ENCODE data around the gene PHLDA2. TPM values are rescaled to one million over a fixed set of nuclear protein-coding genes. Genes with fewer than 3 reads are reported as not detected.

PHLDA2 gene
- total RNA-seq, 3 donors from 2014 or later: 2.0 to 2.3 TPM; not detected in 1

DNA sequence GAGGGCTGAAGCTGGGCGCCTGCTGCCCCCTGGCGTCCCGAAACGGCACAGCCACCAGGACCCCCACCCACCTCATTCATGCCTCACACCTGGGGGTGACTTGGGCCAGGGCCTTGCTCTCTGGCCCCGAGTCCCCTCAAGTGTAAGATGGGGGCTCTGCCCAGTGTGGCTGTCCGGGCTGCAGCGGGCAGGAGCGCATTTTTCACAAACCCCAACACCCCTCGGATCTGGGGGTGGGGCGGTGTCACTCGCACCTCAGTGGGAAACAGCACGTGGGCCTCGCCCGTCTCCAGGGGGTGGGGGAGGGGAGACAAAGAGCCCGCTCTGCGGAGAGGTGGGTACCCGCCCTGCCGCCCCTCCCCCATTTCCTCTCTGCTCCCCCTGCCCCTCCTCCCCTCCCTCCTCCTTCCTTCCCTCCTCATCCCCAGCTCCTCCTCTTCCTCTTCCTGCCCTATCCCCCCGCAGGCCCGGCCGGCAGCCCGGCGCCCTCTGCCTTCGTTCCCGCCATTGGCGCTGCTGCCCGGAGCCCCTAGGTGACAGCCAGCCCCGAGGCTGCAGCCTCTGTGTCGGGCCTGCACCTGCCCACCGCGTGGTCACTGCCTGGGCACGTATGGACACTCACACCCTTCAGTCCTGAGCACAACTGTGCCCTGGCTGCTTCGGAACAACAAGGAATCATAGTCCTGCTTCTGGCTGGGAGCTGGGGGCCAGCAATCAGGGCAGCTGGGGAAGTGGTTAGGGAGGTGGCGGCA is 36.8 kb downstream of the PHLDA2 start:
- intact Hi-C loops (cut with DNase I; ENCODE audit: low total_unique reads): loop anchor here (5.0 kb wide), 1 partner anchor 460 kb away; no protein-coding TSS in a partner anchor

GRCh38 chr11:2891326-2892214 is 37.6 kb downstream of the PHLDA2 start:
- H3K4me3 ChIP-seq: peak overlapping the region; percentile 36 to 76 (median 50)
- H3K4me1 ChIP-seq: peaks cover 8 to 20% of the 10 kb centered on the region in 2 donors
- H3K27me3 ChIP-seq: no peaks in the 10 kb centered on the region
- H3K36me3 ChIP-seq: no peaks in the 10 kb centered on the region
- H3K27ac ChIP-seq: peak overlapping the region; percentile 54 to 87
- no peak for DNase-seq (ENCODE audit: low spot score in 2 of 2)
- no peak for TF ChIP-seq POLR2AphosphoS5 (IDR thresholded peaks at IDR 0.05)
- TF ChIP-seq CTCF (IDR thresholded peaks at IDR 0.05): no peak
- no peak for TF ChIP-seq POLR2A (IDR thresholded peaks at IDR 0.05)
- H3K9me3 ChIP-seq: no peaks in the 10 kb centered on the region
- intact Hi-C loops (cut with DNase I; ENCODE audit: low total_unique reads): loop anchor here (5.0 kb wide), 1 partner anchor 459 kb away; no protein-coding TSS in a partner anchor

More for the DNA sequence above, 36.8 kb downstream of the PHLDA2 start:
- no peak for DNase-seq (ENCODE audit: low spot score in 2 of 2)
- no peak for TF ChIP-seq POLR2AphosphoS5 (IDR thresholded peaks at IDR 0.05)
- TF ChIP-seq POLR2A (IDR thresholded peaks at IDR 0.05): no peak
- TF ChIP-seq CTCF (IDR thresholded peaks at IDR 0.05): peak; percentile 88 to 93 (median 89)
- Histone ChIP-seq H3K9me3 (no peaks in the 10 kb centered on the region), H3K36me3 (no peaks in the 10 kb centered on the region), H3K27ac (peak overlapping the region; percentile 31 to 87), H3K27me3 (no peaks in the 10 kb centered on the region), H3K4me3 (peak overlapping the region; percentile 36 to 76 (median 50)), H3K4me1 (peaks cover 8 to 20% of the 10 kb centered on the region in 2 donors)

DNA sequence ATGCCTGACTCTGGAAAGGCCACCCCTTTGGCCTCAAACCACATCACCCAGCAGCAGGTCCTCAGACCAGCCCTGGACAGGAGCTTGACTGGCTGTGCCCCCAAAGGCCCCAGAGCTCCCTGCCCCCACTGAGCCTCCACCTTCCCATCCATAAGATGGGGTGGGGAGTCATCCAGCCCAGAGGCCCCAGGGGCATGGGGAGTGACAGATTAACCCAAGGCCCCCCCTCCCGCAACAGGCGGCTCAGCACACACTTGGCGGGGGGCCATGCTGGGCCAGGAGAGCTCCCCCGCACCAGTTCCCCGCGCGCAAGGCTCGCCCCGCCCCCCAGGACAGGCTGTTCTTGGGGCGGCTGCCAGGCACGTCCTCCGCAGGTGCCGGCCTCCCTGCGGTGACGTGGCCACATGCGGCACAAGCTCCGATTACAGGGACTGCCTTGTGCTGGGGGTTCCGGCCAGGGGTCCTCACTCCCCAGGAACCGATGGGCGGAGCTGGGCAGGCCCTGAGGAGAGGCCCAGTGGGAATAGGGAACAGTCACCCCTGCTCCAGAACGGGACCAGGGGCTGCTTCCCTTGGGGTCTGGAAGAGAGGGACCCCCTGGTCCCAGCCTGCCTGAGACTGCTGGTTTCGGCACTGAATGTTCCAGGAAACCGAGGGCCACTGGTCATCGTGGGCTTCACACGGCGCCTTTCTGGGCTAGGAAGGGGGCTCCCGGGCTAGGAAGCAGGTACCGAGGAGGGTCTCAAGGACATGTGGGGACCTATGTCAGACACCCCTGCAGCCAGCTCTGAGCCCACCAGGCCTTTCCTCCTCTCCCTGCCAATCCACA is 38.5 kb downstream of the PHLDA2 start:
- intact Hi-C loops (cut with DNase I; ENCODE audit: low total_unique reads): loop anchor here (5.0 kb wide), 1 partner anchor 458 kb away; no protein-coding TSS in a partner anchor
- Histone ChIP-seq H3K27me3 (no peaks in the 10 kb centered on the region), H3K9me3 (no peaks in the 10 kb centered on the region), H3K4me3 (peak overlapping the region in 2 of 3 donors; percentile 7 to 34), H3K27ac (peak overlapping the region; percentile 21 to 54), H3K36me3 (no peaks in the 10 kb centered on the region), H3K4me1 (peaks cover 8 to 20% of the 10 kb centered on the region in 2 donors)
- DNase-seq (ENCODE audit: low spot score in 2 of 2): peak; percentile 77 to 80
- no peak for TF ChIP-seq CTCF (IDR thresholded peaks at IDR 0.05)
- TF ChIP-seq POLR2AphosphoS5 (IDR thresholded peaks at IDR 0.05): no peak
- TF ChIP-seq POLR2A (IDR thresholded peaks at IDR 0.05): no peak

DNA sequence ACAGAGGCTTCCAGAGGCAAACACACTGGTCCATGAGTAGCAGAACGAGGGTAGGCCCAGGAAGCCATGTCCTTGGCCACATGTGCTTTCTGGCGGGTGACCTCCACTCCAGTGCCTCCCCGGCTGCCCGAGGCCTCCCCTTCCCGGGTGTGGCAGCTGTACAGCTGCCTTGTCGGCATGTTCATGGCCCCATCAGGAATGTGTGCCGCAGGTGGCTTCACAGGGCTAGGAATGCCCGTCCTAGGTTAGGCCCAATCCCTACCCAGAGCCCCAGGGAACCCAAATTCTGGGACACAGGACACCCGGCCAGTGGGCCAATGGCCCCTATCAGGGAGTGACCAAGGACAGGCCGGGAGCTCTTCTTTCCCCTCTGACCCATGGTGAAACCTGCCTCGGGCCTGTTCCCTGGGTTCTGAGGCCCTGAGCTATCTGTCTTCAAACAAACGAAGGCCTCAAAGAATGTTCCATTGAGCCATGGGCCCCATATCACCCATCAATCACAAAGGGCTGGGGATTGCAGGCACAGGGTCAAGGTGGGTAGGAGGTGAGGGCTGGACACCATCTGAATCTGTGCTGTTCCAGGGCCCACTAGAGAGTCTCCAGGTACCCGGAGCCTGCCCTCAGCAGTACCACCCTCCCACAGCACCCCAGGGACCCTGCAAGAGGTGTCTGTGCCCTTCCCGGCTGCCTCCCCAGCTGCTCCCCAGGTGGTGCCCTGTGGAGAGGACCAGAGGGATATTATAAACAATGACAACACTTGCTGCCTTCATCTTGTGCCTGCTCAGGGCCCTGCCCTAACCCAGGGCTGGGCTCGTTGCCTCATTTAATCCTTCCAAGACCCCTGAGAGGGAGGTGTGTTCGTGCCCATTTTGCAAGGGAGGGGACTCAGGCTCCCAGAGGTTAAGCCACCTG is 39.6 kb downstream of the PHLDA2 start:
- no peaks in the 10 kb centered on the region for H3K9me3 ChIP-seq
- H3K36me3 ChIP-seq: no peaks in the 10 kb centered on the region
- no peak for TF ChIP-seq POLR2A (IDR thresholded peaks at IDR 0.05)
- TF ChIP-seq CTCF (IDR thresholded peaks at IDR 0.05): no peak
- H3K27ac ChIP-seq: peak overlapping the region in 1 of 2 donors; percentile 21
- no peak overlapping the region for H3K4me3 ChIP-seq
- intact Hi-C loops (cut with DNase I; ENCODE audit: low total_unique reads): loop anchor here (2.0 to 10.0 kb wide), 3 partner anchors 185 to 457 kb away; no protein-coding TSS in a partner anchor
- H3K4me1 ChIP-seq: peaks cover 8 to 20% of the 10 kb centered on the region in 2 donors
- H3K27me3 ChIP-seq: no peaks in the 10 kb centered on the region
- no peak for DNase-seq (ENCODE audit: low spot score in 2 of 2)
